ACC112 (cell line): ENCODE data around the gene SLC35F4.

ENCODE experiments used
- H2AFZ ChIP-seq: fragments of 200-600 bp; sonication (generic); one replicate; pipeline ENCODE4 v1.6.0; 2017; ENCODE audit warnings: antibody characterized with exemption, low read length; ENCODE audit not compliant: unreplicated experiment
- H3K27ac ChIP-seq: fragments of 200-600 bp; sonication (generic); 2 replicates; pipeline ENCODE4 v1.5.1; 2014; ENCODE audit warnings: low read depth, mild to moderate bottlenecking, antibody characterized with exemption, low read length, moderate library complexity
- H3K27me3 ChIP-seq: fragments of 200-600 bp; sonication (generic); 2 replicates; pipeline ENCODE4 v1.6.1; 2014; ENCODE audit warnings: mild to moderate bottlenecking, antibody characterized with exemption, low read length, moderate library complexity, mixed read lengths; ENCODE audit not compliant: insufficient read depth
- H3K36me3 ChIP-seq: fragments of 200-600 bp; sonication (generic); 2 replicates; pipeline ENCODE4 v1.6.1; 2016; ENCODE audit warnings: mild to moderate bottlenecking, antibody characterized with exemption, low read length, moderate library complexity, mixed read lengths; ENCODE audit not compliant: insufficient read depth
- H3K4me1 ChIP-seq: fragments of 200-600 bp; sonication (generic); one replicate; pipeline ENCODE4 v1.6.1; 2016; ENCODE audit warnings: low read length, mixed read lengths; ENCODE audit not compliant: insufficient read depth, unreplicated experiment, control insufficient read depth
- H3K4me3 ChIP-seq: fragments of 200-600 bp; sonication (generic); 2 replicates; pipeline ENCODE4 v1.5.1; 2014; ENCODE audit warnings: mild to moderate bottlenecking, low read depth, low read length
- H3K79me2 ChIP-seq: fragments of 200-600 bp; sonication (generic); one replicate; pipeline ENCODE4 v1.6.0; 2016; ENCODE audit warnings: low read length; ENCODE audit not compliant: control insufficient read depth, unreplicated experiment, insufficient read depth

Gene SLC35F4

GRCh38 chr14:57549016-57549564 lies 316.8 kb downstream of the SLC35F4 start:
- Histone ChIP-seq H2AFZ (no peak overlapping the region), H3K27ac (no peak overlapping the region), H3K4me3 (no peak overlapping the region), H3K79me2 (no peaks in the 10 kb centered on the region), H3K27me3 (no peaks in the 10 kb centered on the region), H3K36me3 (no peaks in the 10 kb centered on the region), H3K4me1 (no peaks in the 10 kb centered on the region)

- Histone ChIP-seq H2AFZ (no peak overlapping the region), H3K27me3 (no peaks in the 10 kb centered on the region)
These were observed 318.8 kb downstream of the SLC35F4 start for GRCh38 chr14:57547131-57547530.

DNA sequence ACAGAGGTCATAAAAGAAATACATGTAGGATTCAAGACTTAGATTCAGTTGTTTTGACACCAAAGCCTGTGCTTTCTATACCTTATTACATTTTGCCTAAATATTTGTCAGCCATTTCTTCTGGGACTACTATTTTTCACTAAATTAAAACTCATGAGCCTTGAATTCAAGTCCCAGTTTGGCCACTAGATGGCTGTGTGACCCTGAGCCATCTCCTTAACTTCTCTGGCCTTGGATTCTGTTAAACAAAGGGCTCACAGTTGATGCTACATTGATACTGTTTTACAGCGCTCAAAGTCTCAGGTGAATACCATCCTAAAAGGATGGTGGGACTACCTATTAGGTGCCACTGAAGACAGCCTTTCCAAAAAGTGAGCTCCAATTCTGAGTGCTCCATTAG lies 332.7 kb downstream of the SLC35F4 start:
- no peak overlapping the region for H3K4me3 ChIP-seq
- H3K36me3 ChIP-seq, result no peaks in the 10 kb centered on the region
- no peak overlapping the region for H3K27ac ChIP-seq
- no peak overlapping the region for H2AFZ ChIP-seq
- no peaks in the 10 kb centered on the region for H3K79me2 ChIP-seq
- no peaks in the 10 kb centered on the region for H3K4me1 ChIP-seq
- H3K27me3 ChIP-seq, result peaks cover 25% of the 10 kb centered on the region; the same call in 1 of the 2 replicates

More at GRCh38 chr14:57547131-57547530, 318.8 kb downstream of the SLC35F4 start:
- Histone ChIP-seq H3K79me2 (no peaks in the 10 kb centered on the region), H3K36me3 (no peaks in the 10 kb centered on the region), H3K27ac (no peak overlapping the region), H3K4me3 (no peak overlapping the region), H3K4me1 (no peaks in the 10 kb centered on the region)

GRCh38 chr14:57530571-57530970 lies 335.3 kb downstream of the SLC35F4 start:
- H3K4me1 ChIP-seq, result no peaks in the 10 kb centered on the region

DNA sequence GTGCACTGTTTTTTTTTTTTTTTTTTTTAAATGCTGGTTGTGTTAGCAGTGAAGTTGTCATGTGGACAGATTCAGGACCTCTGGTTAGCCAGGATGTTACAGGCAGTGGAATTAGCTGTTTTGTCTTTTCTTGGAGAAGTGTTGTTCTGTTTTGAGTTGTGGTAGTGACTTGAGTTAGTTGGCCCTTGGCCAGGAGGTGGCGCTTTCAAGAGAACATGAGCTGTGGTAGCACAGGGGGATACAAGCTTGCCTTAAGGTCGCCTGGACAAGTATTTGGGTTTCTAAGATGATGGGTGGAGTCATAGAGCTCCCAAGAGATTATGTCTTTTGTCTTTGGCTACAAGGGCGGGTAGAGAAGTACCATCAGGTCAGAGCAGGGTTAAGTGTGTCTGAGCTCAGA lies 338.9 kb downstream of the SLC35F4 start:
- H3K27ac ChIP-seq, result no peak overlapping the region
- no peaks in the 10 kb centered on the region for H3K79me2 ChIP-seq
- no peaks in the 10 kb centered on the region for H3K4me1 ChIP-seq
- no peak overlapping the region for H3K4me3 ChIP-seq
- H3K36me3 ChIP-seq, result no peaks in the 10 kb centered on the region
- H2AFZ ChIP-seq, result no peak overlapping the region
- peaks cover 24% of the 10 kb centered on the region; the same call in 1 of the 2 replicates for H3K27me3 ChIP-seq

More at GRCh38 chr14:57530571-57530970, 335.3 kb downstream of the SLC35F4 start:
- Histone ChIP-seq H2AFZ (no peak overlapping the region), H3K79me2 (no peaks in the 10 kb centered on the region), H3K27me3 (peaks cover 25% of the 10 kb centered on the region; the same call in 1 of the 2 replicates), H3K27ac (no peak overlapping the region), H3K4me3 (no peak overlapping the region), H3K36me3 (no peaks in the 10 kb centered on the region)

DNA sequence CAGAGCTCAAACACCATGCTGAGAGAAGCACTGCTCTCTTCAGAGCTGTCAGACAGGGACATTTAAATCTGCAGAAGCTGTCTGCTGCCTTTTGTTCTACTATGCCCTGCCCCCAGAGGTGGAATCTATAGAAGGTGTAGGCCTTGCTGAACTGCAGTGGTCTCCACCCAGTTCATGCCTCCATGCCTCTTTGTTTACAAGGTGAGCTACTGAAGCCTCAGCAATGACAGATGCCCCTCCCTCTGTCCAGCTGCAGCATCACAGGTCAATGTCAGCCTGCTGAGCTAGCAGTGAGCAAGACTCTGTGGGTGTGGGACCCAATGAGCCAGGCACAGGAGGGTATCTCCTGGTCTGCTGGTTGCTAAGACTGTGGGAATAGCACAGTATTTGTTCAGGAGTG lies 346.8 kb downstream of the SLC35F4 start:
- H3K4me1 ChIP-seq, result no peaks in the 10 kb centered on the region
- H2AFZ ChIP-seq, result no peak overlapping the region
- no peak overlapping the region for H3K27ac ChIP-seq
- no peaks in the 10 kb centered on the region for H3K36me3 ChIP-seq
- H3K27me3 ChIP-seq, result no peaks in the 10 kb centered on the region
- H3K4me3 ChIP-seq, result no peak overlapping the region
- no peaks in the 10 kb centered on the region for H3K79me2 ChIP-seq
